GM19193 (cell line): ENCODE data around the gene LCTL.

Source experiments
- POLR2A ChIP-seq: IDR thresholded peaks from 4 replicates; pipeline ENCODE4 v1.6.1; 2011; ENCODE audit not compliant: insufficient read depth, insufficient read length; ENCODE audit errors: extremely low read depth

LCTL gene

GRCh38 chr15:66502491-66502890 lies 63.3 kb downstream of the LCTL start:
- no peak for TF ChIP-seq POLR2A

- TF ChIP-seq POLR2A = no peak
Observed at GRCh38 chr15:66498501-66499386, 67.1 kb downstream of the LCTL start.
